ENCODE measurements around the gene DHRS11.
A peak's percentile ranks its signal among the peaks of the same experiment; 100 is the strongest.

DHRS11 gene

DNA sequence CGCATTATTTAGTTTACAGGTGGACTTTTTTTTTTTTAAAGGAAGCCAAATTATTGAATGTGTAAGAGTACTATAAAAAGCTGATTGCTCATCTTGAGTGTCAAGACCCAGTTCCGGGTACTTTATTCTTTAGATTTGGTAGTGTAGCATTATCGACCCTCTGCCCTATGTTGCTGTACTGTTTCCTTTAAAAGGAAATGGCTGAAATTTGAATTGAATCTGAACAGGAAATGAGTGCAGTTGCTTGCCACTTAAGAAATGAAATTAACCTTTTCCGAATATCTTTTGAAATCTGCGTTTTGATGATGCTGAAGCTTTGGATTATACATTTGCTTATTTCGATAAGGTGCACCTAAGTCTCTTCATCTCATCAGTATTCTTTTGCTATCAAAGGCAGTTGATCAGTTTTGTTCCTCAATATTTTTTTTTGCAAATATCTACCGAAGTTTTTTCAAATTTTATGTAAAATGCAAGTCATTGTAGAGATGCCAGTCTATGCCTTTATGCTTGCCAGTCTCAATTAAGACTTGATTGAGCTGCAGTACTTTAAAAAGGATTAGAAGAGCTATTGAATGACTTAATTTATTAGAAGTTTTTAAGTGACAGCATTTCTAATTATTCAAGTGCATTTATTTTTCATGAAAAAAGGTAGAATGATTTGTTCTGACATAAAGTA is 45.1 kb upstream of the DHRS11 start:
- TF ChIP-seq, protein P1, sequence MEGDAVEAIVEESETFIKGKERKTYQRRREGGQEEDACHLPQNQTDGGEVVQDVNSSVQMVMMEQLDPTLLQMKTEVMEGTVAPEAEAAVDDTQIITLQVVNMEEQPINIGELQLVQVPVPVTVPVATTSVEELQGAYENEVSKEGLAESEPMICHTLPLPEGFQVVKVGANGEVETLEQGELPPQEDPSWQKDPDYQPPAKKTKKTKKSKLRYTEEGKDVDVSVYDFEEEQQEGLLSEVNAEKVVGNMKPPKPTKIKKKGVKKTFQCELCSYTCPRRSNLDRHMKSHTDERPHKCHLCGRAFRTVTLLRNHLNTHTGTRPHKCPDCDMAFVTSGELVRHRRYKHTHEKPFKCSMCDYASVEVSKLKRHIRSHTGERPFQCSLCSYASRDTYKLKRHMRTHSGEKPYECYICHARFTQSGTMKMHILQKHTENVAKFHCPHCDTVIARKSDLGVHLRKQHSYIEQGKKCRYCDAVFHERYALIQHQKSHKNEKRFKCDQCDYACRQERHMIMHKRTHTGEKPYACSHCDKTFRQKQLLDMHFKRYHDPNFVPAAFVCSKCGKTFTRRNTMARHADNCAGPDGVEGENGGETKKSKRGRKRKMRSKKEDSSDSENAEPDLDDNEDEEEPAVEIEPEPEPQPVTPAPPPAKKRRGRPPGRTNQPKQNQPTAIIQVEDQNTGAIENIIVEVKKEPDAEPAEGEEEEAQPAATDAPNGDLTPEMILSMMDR (conservative IDR thresholded peaks at IDR 0.05): no peak
- H3K27ac ChIP-seq: peak overlapping the region; percentile 98

DNA sequence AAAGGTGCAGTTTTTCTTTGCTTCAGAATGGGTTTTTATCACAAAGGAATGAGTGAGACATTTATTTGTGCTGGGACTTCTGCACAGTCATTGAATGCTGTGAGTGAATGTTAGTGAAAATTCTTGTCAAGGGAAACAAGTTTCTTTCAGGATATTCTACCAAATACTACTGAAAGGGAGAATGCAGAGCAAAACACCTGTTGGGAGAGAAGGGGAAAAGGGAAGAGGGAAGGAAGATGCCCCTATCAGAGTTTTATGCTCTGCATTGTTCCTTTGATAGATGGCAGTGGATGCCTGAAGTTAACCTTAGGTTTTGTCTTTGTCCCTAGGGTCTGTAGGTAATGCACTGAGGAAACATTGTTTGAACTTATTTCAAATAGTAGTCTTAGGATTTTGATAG is 43.9 kb upstream of the DHRS11 start:
- TF ChIP-seq, protein P1 (conservative IDR thresholded peaks at IDR 0.05): no peak
- H3K27ac ChIP-seq: peak overlapping the region; percentile 98

DNA sequence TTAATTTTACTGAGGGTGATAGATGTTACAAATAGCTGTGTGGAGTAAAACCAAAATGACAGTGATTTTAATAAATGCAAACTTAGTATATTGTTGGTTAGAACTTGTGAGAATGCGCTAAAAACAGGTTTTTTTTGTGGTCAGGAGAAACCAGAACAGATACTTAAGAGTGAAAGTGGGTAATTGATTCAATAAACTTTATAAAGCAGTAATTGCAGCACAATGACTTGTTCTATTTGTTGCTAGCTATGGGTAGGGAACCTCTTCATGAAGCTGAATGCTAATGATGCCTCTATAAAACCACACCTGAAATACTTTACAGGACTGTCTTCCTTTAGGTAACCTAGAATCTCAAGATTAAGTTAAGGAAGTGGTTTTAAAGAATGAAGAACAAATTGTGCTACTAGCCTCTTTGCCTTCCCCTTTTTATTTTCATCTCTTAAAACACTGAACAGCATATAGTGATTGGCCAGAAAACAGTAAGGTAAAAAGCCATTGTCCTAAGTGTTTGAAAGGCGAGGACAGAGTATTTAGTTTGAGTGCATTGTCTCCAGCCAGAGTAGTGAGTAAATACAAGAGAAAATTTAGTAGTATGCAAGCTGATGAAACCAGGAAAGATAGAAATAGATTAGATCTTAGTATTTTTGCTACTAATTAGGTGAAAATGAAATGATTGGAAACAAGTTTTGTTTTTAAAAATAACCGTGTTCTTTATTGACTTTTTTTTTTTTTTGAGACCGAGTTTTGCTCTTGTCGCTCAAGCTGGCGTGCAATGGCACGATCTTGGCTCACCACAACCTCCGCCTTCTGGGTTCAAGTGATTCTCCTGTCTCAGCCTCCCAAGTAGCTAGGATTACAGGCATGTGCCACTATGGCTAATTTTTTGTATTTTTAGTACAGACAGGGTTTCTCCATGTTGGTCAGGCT is 40.9 kb upstream of the DHRS11 start:
- H3K27ac ChIP-seq: no peak overlapping the region
- TF ChIP-seq, protein P1 (conservative IDR thresholded peaks at IDR 0.05): no peak

DNA sequence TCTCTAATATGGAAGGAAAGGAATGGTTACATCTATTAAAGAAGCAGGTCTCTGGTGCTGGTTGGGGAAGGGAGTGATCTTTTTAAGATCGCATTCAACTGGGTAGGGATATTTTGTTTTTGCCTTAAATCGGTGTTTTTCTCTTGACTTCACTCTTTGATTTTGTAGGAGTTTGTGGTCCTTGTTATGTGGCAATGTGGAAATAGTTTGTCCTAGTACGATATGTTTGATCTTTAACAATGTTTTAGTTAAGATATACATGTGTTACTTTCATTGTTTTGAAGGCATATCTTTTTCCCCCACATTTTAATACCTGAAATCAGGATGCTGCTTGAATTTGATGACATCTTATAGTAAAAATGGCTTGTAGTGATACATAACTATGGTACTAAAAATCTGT is 38.2 kb upstream of the DHRS11 start:
- TF ChIP-seq, protein P1 (conservative IDR thresholded peaks at IDR 0.05): no peak

DNA sequence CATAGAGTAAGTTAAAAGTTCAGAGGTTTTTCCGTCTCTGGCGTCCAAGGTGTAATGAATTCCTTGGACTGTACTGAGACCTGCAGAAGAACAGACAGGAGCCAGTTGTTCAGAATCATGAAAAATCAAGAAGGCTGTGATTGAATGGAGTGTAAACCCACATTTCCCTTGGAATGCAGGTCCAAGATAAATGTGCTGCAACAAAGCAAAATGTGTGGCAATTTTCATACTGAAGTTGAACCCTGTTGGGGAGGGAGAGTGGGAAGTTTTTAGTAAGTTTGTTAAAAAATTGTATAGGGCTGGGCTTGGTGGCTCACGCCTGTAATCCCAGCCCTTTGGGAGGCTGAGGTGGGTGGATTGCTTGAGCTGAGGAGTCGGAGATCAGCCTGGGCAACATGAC is 25.6 kb upstream of the DHRS11 start:
- H3K27ac ChIP-seq: no peak overlapping the region

More for the DNA sequence above, 38.2 kb upstream of the DHRS11 start:
- no peak overlapping the region for H3K27ac ChIP-seq

DNA sequence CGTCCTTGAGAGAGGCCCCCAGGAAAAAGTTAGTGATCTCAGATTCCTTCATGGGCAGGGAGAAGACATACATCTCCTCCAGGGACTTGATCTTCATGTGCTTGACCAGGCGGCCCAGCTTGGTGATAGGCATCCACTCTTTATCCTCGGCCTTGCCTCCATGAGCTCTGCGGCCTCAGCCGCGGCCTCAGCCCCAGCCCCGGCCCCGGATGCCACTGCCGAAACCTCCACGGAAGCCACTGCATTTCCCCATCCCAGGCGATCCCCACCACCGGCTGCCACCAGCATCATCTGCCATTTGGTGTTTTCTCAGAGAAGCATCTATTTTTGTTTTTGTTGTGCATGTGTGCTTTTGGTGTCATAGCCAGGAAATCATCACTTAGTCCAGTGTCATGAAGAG is 16.7 kb upstream of the DHRS11 start:
- TF ChIP-seq, protein P1 (conservative IDR thresholded peaks at IDR 0.05): no peak

More for the DNA sequence above, 25.6 kb upstream of the DHRS11 start:
- TF ChIP-seq, protein P1 (conservative IDR thresholded peaks at IDR 0.05): no peak

DNA sequence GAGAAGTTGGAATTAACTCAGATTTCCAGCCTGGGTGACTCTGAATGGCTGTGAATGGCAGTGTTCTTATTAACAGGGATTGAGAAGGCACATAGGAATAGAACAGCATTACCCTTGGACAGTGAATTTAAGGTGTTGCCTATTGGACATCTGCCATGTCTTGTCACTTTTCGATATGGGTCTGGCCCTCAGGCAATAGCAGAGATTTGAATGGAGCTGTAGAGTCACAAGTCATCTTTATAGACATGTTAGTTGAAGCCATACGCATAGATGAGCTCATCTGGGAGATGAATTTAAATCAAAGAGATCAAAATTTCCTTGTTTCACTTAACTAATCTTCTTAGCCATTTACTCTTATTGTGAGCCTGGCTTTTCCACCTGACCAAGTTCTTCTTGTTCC is 14.9 kb upstream of the DHRS11 start:
- no peak overlapping the region for H3K27ac ChIP-seq
- TF ChIP-seq, protein P1 (conservative IDR thresholded peaks at IDR 0.05): no peak

More for the DNA sequence above, 16.7 kb upstream of the DHRS11 start:
- H3K27ac ChIP-seq: no peak overlapping the region

All from VCaP (cell line).